ENCODE measurements around the gene S1PR4. TPM values are rescaled to one million over a fixed set of nuclear protein-coding genes. Genes with fewer than 3 reads are reported as not detected.

Gene S1PR4
- total and polyA plus RNA-seq, 9 of the 15 experiments (the other 6 are each of a cell fraction or from before 2014, with no cell fraction given): 0.27 TPM; not detected in 8

GRCh38 chr19:3146677-3147100 lies 31.9 kb upstream of the S1PR4 start (continued):
- TF ChIP-seq, protein P1, sequence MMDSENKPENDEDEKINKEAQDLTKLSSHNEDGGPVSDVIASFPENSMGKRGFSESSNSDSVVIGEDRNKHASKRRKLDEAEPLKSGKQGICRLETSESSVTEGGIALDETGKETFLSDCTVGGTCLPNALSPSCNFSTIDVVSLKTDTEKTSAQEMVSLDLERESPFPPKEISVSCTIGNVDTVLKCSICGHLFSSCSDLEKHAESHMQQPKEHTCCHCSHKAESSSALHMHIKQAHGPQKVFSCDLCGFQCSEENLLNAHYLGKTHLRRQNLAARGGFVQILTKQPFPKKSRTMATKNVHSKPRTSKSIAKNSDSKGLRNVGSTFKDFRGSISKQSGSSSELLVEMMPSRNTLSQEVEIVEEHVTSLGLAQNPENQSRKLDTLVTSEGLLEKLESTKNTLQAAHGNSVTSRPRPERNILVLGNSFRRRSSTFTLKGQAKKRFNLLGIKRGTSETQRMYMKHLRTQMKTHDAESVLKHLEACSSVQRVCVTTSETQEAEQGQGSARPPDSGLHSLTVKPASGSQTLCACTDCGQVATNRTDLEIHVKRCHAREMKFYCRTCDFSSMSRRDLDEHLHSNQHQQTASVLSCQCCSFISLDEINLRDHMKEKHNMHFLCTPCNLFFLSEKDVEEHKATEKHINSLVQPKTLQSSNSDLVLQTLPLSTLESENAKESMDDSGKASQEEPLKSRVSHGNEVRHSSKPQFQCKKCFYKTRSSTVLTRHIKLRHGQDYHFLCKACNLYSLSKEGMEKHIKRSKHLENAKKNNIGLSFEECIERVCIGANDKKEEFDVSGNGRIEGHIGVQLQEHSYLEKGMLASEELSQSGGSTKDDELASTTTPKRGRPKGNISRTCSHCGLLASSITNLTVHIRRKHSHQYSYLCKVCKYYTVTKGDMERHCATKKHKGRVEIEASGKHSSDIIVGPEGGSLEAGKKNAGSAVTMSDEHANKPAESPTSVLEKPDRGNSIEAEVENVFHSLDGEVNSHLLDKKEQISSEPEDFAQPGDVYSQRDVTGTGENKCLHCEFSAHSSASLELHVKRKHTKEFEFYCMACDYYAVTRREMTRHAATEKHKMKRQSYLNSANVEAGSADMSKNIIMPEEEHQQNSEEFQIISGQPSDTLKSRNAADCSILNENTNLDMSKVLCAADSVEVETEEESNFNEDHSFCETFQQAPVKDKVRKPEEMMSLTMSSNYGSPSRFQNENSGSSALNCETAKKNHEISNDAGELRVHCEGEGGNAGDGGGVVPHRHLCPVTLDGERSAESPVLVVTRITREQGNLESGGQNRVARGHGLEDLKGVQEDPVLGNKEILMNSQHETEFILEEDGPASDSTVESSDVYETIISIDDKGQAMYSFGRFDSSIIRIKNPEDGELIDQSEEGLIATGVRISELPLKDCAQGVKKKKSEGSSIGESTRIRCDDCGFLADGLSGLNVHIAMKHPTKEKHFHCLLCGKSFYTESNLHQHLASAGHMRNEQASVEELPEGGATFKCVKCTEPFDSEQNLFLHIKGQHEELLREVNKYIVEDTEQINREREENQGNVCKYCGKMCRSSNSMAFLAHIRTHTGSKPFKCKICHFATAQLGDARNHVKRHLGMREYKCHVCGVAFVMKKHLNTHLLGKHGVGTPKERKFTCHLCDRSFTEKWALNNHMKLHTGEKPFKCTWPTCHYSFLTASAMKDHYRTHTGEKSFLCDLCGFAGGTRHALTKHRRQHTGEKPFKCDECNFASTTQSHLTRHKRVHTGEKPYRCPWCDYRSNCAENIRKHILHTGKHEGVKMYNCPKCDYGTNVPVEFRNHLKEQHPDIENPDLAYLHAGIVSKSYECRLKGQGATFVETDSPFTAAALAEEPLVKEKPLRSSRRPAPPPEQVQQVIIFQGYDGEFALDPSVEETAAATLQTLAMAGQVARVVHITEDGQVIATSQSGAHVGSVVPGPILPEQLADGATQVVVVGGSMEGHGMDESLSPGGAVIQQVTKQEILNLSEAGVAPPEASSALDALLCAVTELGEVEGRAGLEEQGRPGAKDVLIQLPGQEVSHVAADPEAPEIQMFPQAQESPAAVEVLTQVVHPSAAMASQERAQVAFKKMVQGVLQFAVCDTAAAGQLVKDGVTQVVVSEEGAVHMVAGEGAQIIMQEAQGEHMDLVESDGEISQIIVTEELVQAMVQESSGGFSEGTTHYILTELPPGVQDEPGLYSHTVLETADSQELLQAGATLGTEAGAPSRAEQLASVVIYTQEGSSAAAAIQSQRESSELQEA (IDR thresholded peaks at IDR 0.05; ENCODE audit: low read depth): no peak
- TF ChIP-seq, protein P2, sequence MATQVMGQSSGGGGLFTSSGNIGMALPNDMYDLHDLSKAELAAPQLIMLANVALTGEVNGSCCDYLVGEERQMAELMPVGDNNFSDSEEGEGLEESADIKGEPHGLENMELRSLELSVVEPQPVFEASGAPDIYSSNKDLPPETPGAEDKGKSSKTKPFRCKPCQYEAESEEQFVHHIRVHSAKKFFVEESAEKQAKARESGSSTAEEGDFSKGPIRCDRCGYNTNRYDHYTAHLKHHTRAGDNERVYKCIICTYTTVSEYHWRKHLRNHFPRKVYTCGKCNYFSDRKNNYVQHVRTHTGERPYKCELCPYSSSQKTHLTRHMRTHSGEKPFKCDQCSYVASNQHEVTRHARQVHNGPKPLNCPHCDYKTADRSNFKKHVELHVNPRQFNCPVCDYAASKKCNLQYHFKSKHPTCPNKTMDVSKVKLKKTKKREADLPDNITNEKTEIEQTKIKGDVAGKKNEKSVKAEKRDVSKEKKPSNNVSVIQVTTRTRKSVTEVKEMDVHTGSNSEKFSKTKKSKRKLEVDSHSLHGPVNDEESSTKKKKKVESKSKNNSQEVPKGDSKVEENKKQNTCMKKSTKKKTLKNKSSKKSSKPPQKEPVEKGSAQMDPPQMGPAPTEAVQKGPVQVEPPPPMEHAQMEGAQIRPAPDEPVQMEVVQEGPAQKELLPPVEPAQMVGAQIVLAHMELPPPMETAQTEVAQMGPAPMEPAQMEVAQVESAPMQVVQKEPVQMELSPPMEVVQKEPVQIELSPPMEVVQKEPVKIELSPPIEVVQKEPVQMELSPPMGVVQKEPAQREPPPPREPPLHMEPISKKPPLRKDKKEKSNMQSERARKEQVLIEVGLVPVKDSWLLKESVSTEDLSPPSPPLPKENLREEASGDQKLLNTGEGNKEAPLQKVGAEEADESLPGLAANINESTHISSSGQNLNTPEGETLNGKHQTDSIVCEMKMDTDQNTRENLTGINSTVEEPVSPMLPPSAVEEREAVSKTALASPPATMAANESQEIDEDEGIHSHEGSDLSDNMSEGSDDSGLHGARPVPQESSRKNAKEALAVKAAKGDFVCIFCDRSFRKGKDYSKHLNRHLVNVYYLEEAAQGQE (IDR thresholded peaks at IDR 0.05; ENCODE audit: borderline replicate concordance): peak; percentile 54; the same call in 1 of the 2 replicates
- TF ChIP-seq, protein P2 (CRISPR knock-in tag; IDR thresholded peaks at IDR 0.05; ENCODE audit: low read depth): no peak
- TF ChIP-seq, protein P3, sequence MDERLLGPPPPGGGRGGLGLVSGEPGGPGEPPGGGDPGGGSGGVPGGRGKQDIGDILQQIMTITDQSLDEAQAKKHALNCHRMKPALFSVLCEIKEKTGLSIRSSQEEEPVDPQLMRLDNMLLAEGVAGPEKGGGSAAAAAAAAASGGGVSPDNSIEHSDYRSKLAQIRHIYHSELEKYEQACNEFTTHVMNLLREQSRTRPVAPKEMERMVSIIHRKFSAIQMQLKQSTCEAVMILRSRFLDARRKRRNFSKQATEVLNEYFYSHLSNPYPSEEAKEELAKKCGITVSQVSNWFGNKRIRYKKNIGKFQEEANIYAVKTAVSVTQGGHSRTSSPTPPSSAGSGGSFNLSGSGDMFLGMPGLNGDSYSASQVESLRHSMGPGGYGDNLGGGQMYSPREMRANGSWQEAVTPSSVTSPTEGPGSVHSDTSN (CRISPR knock-in tag; IDR thresholded peaks at IDR 0.05; ENCODE audit: low read depth): no peak
- TF ChIP-seq, protein P3 (tag; conservative IDR thresholded peaks at IDR 0.05; ENCODE audit: low read depth): no peak
- TF ChIP-seq ADNP (tag; IDR thresholded peaks at IDR 0.05): peak; percentile 86
- TF ChIP-seq, protein P4, sequence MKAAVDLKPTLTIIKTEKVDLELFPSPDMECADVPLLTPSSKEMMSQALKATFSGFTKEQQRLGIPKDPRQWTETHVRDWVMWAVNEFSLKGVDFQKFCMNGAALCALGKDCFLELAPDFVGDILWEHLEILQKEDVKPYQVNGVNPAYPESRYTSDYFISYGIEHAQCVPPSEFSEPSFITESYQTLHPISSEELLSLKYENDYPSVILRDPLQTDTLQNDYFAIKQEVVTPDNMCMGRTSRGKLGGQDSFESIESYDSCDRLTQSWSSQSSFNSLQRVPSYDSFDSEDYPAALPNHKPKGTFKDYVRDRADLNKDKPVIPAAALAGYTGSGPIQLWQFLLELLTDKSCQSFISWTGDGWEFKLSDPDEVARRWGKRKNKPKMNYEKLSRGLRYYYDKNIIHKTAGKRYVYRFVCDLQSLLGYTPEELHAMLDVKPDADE (conservative IDR thresholded peaks at IDR 0.05; ENCODE audit: control insufficient read depth, low read depth, low read length): no peak

Measured in K562 (cell line).